ENCODE results near the gene MAP2K5.

MAP2K5 gene

DNA sequence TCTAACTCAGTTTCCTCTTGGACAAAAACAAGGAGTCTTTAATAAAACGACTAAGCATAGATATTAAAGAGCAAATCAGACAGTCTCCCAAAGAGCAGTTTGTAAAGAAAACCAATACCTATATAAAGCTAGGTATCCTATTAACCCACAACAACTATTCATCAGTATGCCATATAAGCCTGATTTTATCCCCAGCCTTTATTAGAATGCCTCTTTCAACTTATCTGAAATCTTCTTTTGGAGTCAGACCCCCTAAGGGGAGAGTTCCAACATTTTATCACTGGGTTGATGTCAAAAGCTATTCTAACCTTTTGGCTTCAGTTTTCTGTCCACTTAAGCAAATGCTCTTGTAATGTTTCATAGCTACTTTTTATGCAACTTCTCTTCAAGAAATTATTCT lies 17.8 kb downstream of the MAP2K5 start:
- DNase-seq = no peak

DNA sequence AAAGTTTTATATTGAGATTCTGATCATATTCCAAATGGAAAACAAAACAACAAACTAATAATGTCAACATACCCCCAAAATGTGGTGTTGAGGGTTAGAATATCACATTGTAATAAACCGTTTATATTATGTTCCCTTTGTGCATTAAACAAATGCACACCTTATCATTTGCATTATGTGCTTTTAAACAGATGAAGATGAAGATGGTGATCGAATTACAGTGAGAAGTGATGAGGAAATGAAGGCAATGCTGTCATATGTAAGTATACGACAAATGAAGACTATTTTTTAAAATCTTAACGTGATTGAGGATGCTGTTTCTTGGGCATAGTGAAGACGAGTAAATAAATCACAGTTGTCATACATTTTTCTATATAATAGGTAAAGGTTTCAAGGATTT lies 20.6 kb downstream of the MAP2K5 start:
- DNase-seq = no peak

DNA sequence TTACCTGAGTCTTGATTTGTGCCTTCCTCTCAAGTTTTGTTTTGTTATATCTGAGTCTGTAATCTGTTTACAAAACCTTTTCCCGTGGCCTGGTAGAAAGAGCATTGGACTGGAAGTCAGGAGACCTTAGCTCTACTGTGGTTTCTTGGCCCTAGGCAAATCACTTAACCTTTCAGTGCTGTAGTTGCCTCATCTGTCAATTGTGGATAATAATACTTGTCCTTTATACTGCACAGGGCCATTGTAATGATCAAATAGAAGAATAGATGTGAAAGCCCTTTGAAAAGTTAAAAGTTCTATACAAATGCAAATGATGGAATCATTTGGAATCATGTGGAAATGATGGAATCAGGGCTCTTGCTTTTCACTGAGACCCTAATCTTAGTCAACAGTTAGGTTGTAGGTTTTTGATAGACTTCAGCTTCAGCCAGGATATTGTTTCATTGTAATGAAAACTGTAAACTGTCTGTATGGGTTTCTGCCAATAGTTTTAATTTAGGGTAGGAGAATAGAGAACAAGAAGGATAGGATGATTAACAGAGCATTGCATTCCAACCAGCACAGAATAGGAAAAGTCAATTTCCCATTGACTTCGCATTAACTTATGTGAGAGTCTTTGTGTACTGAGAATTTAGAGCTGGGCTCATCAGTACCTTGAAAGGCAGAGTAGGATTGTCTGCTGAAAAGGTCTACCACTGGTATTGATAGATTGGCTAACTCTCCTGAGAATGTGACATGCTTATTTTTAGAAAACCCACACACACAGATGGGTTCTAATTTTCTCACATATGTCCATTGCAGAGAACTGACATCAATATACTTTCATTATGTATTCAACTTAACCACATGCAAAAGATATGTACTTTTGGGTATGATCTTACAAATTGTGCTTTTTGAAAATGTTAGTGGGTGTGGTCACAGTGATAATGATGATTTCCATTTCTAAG lies 21.8 kb downstream of the MAP2K5 start:
- DNase-seq = no peak

DNA sequence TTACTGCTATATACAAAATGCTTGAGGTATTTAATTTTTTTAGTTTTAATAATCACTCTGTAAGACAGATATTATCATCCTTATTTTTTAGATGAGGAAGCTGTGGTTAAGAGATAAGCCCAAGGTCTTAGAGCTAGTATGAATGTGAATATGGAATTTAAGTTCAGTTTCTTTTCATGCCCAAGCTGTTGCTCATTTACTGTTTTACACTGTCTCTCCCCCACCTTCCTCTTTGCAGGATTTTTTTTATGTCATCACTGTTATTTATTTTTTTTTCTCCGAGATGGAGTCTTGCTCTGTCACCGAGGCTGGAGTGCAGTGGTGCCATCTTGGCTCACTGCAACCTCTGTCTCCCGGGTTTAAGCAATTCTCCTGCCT lies 22.5 kb downstream of the MAP2K5 start:
- DNase-seq = peak; percentile 4

DNA sequence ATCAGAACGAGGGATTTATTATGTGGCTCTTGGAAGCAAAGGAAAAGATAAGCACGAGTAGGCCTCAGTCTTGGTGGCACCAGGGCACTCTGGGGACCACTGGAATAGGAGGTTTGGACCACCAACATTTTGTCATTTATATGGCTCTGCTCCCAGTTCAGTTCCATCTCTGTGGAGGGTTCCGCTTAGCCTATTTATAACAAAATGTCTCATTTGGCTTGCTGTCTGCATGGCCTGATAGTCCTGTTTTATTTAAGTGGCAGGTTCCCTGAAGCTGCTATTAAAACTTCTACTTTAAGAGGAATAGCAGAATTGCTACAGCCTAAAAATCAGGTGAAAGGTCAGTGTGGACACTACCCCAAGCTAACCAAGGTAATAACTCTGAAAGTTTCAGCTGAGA lies 27.2 kb downstream of the MAP2K5 start:
- DNase-seq = no peak

DNA sequence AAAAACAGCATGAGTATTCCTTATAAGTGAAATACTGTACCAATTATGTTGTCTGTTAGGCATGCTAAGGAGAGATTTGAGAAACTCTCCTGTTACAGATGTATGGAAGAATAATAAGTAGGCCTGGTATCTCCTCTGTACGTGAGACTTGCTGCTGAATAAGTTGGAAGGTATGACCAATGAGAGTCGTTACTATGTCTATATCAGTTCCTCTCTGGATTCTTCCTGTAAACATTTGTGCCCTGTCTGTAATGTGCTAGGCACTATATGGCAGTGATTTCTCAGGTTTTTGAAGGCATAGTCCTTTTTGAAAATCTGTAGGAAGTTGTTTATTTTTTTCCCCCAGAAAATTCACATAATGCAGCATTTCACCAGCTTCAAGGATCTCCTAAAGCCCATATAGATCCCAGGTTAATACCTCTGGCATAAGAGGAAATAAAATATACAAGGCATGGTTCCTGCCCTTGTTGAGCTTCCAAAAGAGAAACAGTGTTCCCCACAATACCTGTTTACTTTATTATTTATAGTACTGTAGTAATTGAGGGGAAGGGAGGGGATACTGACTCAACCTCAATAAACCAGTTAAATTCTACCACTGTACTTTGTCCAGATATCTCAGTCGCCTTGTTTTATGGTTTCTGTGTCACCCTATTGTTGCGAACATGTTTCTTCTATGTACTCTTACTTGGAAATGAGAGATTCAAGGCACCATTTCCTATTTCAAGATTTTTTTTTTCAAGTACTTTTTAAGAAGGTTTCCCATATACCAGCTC lies 28.6 kb downstream of the MAP2K5 start:
- DNase-seq = no peak

DNA sequence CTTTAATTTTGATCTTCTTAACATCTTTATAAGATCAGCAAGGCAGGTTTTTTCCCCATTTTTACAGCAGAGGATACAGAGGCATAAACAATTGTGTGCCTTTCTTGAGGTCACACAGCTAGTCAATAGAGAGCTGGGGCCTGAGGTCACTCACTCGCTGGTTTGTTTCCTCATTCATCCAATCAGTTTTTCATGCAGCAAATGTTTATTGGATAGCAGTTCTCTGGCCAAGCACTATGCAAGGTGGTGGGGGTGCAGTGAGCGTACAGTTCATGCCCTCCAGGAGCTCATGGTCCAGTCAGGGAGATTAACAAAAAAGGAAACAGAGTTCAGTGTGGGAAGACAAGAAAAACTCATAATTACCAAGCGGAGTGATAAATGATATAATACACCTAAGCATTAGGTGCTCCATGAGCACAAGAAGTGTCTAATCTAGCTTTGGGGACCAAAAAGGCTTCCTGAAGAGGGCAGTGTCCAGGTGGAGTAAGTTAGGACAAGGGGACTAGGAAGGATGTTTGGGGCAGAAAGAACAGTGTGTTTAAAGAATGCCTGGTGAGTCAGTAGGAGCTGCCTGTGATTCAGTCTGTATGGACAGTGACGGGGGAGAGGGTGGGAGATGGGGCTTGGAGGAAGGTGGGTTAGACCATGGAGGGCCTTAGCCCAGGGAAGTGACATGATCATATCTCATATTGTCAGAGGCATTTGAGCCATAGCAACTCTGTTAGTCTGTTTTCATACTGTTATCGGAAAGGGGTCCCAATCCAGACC lies 29.3 kb downstream of the MAP2K5 start:
- DNase-seq = no peak

DNA sequence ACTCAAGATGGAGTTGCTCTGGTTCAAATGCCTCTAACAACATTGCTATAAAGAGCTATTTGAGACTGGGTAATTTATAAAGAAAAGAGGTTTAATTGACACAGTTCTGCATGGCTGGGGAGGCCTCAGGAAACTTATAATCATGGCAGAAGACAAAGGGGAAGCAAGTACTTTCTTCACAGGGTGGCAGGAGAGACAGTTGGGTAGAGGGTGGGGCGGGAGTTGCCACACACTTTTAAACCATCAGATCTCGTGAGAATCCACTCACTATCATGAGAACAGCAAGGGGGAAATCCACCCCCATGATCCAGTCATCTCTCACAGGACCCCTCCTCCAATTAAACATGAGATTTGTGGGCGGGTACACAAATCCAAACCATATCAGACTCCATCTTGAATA lies 30.7 kb downstream of the MAP2K5 start:
- no peak for DNase-seq

DNA sequence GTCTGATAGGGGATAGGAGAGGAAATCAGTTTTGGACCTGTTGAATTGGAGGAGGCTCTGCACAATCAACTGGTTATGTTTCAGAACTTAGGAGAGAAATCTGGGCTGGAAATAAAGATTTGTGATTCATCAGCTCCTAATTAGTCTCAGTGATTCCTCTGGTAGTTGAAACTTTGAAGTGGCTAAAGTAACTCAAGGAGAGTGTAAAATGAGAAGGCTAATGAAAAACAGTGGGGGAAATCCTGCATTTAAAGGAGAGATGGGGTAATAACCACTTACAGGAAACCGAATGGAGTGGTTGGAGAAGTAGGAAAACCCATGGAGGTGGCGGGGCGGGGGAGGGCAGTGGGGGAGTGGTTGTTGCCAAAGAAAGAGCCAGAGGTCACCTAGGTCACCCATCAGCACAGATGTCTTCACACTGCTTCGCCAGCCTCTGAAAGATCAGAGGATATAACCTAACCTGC lies 32.6 kb downstream of the MAP2K5 start:
- DNase-seq = peak; percentile 72

DNA sequence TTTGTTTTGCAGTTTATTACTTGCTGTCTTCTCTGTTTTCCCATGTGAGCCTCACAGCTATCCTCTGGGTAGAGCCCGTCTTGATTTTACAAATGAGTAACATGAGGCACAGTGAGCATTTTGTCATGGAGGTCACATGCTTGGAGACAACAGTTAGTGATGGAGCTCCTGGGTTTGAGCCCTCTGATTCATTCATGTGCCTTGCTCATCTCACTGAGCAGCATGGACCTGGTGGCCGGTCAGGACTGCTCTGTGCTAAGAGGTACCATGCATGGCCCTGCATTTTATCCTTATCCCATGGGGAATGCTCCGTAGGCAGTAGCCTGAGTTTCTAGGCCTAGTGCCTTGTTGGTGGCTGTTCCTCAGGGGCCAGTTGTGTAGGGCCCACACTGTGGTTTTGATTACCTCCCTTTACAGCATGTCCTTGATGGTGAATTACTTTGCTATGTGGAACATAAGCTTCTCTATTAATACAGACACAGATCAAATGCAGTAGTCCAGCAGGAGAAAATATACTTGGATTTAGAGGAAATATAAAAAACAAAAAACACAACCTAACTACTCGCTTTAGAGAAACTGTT lies 35.6 kb downstream of the MAP2K5 start:
- no peak for DNase-seq

DNA sequence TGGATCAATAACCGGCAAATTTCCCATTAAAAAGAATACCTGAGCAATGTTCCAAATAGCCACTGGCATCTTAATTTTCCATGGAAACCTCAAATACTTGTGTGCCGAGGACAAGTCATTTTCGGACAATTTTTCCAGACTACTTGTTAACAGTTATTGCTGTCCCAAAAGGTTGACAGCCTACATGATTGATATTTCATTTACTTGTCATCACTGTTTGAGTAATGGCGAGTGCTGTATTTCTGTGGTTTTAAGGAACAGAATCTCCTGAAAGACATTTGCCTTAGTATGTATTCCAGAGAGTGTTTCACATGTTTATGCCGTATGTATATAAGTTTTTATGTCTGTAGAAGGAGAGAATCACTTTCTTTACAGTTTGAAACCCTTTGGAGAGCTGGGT lies 36.7 kb downstream of the MAP2K5 start:
- peak; percentile 39 for DNase-seq

DNA sequence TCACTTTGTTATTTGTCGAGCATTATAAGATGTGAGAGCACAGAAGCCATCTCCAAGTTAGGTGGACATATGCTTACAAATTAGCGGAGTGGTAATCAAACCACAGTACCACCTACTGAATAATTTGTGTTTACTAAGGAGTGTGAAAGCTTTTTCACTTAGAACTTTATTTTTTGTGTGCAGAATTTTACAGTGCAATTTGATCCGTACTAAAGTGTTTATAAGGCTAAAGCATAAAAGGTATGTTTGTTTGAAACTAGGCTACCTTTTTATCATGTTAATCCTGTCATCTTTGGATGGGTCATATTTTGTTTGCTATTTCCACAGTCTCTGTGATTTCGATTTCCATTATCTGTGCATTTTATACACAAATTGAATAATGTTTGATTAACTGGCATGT lies 37.5 kb downstream of the MAP2K5 start:
- no peak for DNase-seq

DNA sequence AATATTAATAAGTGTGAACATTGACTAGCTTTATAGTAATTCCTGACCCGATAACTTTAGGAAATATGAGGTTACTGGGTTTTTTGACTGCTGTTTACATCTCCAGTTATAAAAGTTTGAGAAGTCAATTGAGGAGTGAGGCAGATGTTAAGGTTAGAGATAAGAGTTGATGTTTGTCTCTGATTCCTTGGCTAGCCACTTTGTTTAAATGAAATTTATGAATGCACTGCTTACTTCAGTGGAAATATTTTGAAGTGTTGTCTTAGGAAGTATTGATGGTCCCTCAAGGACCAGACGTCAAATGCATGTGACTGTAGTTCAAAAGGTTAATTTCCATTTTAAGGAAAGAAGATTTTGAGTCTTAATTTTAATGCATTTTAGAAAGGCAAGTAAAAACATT lies 41.7 kb downstream of the MAP2K5 start:
- DNase-seq = no peak

DNA sequence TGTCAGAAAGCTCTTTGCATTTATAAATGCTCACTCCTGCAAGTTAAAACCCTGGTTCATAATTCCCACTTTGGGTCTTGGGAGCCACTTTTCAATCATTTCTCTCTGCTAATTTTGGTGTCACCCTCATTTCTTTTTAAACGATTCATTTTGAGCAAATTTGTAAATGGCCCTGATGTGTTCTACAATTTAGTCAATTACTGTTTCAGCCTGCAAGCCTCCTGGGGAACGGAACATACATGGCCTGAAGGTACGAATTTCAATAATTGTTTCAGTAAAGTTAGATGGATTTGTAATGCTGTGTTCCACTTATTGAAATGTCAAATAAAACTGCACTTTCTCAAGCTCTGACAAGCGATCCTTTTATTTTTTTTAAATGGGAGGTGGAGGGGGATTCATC lies 43.2 kb downstream of the MAP2K5 start:
- no peak for DNase-seq

DNA sequence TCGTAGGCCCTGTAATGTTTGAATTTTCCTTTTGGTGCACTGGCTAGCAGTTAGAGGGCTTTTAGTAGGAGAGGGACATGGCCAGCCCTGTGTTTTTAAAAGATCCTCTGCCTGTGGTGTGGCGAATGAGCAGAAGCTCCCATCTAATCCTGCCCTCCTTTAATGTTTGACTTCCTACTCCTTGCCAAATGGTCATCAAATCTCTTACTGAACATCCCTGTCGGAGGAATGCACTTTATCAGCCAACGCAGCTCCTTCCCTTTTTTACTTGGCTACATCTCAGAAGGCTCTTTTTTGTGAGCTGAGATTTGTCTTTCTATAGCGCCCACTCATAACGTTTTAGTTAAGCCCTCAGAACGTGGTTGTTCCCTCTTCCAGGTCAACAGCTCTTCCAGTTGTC lies 44.8 kb downstream of the MAP2K5 start:
- no peak for DNase-seq

DNA sequence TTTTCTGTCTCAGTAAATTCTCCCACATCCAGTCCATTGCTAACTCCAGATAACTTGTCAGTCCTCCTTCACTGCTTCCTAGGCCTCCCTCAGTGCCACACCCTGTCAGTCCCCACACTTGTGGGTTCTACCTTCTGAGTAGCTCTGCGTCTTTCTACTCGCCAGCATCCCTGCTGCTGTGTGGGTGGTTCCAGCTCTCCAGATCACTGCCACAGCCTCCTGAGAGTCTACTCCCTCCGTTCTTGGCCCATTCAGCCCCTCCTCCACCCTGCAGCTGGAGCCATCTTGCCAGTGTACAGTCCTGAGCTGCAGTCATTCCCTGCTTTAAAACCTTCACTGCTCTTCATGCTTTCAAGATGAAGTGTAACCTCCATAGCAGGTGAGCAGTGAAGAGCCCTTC lies 45.3 kb downstream of the MAP2K5 start:
- DNase-seq = no peak

DNA sequence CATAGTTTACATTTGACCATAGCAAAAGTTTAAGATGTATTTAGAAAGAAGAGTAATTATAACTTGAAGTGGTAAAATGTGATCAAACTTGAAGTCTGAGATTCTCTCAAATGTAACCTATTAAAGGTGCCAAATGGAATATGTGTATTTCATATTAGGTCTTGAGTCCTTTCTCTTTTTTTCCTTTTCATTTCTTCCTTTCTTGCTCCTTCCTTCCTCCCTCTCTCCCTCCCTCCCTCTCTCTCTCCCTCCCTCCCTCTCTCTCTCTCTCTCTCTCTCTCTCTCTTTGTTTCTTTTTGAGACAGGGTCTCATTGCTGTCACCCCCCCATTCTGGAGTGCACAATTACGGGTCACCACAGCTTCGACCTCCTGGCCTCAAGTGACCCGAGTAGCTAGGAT lies 47.7 kb downstream of the MAP2K5 start:
- DNase-seq = no peak

DNA sequence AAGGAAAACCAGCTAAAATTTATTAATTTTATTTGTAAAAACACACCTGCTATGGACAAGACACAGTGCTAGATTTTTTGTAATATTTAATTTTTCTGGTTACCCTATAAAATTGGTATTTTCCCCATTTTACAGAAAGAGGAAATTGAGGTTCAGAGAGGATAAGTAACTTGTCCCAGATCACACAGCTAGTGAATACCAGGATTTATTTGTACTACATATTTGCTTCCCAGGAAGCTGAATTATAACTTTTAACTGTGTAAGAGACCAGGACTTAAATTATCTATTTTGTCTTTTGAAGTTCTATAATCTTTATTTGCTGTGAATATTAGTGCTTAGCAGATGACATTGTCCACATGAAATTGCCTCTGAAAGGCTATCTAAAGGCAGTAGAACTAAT lies 49.7 kb downstream of the MAP2K5 start:
- no peak for DNase-seq

DNA sequence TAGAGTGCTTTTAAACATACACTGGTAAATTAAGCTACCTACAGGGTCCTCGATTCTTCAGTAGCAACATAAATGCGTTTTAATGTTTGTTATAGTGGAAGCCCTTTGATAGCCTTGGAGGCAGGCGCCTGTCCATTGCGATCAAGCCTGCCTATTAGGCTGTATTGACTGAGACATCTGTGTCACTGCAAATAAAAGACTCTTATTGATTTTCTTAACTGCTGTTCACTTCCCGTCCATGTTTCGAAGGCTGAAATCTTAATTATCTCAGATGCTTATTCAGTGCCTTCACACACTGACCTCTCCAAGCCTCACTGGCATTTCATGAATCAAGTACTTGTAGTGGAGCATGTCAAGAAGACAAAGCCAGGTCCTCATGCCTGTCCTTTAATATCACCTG lies 51.1 kb downstream of the MAP2K5 start:
- no peak for DNase-seq

DNA sequence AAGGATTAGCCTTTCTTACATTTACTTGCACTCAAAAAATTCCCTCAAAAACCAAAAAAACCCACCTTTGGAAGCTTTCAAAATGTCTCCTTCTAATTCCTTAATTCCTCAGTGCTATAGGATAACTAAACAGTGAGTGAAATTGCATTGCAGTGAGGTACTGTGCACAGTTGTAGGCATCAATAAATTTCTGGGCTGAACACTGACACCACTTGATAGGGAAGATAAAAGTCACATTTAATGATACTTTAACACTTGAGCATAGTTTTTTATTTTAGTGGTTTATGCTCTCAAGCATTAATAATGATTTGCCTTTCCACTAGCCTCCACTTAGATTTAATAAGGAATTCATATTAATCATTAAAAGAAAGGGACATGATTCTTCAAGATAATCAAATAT lies 52.3 kb downstream of the MAP2K5 start:
- no peak for DNase-seq

DNA sequence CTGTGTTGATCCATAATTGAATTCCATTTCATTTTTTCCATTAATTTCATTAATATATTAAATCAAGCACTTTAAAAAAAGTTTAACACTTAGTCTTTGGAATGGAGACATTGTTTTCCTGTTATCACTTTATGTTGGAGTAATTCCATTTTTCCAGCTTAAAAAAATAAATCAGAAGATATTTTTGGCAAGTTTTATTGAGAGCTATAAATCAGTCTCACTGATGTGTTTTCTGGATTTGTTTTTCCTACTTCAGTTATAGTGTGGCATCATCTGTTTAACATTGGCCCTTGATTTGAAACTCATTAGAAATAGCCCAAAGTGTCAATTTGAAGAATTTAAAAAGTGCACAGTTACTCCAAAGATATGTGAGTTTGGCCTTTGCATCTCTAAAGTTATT lies 53.1 kb downstream of the MAP2K5 start:
- DNase-seq = no peak

DNA sequence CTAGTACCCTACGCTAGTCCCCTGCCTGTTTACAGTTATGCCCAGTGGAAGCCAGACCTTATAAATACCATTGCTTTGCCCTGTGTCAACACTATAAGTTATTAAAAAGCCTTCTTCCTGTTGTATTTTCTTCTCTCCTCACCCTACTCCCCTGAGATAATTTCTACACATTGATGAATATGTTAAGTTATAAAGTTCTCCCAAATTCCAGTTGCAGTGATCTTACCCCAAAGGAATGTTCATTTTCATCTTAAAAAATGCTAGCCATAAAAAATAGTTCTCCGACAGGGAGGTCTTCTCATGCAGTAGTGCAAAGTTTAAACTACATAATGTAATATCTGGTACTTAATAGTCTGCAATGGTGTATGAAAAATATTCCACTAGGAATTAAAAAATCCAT lies 58.6 kb downstream of the MAP2K5 start:
- DNase-seq = peak; percentile 72

DNA sequence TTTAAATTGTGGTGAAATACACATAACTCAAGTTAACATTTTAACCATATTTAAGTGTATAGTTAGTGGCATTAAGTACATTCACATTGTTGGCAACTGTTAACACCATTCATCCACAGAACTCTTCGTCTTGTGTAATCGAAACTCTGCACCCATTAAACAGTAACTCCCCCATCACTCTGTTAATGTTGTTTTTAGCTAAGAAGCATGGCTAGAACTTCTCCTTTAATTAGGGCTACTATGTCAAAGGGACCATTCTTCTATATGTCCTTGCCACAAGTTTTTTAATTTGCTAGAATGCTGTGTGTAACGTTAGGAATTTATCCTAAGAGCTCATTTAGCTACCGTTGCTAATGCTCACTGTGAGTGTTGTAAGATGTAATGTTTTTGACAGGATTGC lies 60.6 kb downstream of the MAP2K5 start:
- DNase-seq = no peak
